Stimulated activated CD8-positive, alpha-beta memory T cell treated with anti-CD3 and anti-CD28 coated beads, Interleukin-12 subunit alpha, Interleukin-12 subunit beta, amount 100 ng/mL, for 24 hours (primary cell): ENCODE measurements around the gene ZNF227.
"Not testable (repeated sequence)": the region's sequence is repeated elsewhere in the genome, so short reads cannot be mapped to it uniquely, and the experiment has no call there.

ENCODE experiments used
- DNase-seq: peaks from one replicate; pipeline ENCODE4 v3.0.0-alpha.2; 2020; ENCODE audit errors: extremely low read depth

The ZNF227 gene

DNA sequence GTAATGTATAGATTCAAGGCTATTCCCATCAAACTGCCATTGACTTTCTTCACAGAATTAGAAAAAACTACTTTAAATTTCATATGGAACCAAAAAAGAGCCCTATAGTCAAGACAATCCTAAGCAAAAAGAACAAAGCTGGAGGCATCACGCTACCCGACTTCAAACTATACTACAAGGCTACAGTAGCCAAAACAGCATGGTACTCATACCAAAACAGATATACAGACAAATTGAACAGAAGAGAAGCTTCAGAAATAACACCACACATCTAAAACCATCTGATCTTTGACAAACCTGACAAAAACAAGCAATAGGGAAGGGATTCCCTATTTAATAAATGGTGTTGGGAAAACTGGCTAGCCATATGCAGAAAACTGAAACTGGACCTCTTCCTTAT lies 40.0 kb downstream of the ZNF227 start:
- not testable (repeated sequence) for DNase-seq

DNA sequence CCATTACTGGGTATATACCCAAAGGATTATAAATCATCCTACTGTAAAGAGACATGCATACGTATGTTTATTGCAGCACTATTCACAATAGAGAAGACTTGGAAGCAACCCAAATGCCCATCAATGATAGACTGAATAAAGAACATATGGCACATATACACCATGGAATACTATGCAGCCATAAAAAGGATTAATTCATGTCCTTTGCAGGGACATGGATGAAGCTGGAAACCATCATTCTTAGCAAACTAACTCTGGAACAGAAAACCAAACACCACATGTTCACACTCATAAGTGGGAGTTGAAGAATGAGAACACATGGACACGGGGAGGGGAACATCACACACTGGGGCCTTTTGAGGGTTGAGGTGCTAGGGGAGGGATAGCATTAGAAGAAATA lies 41.1 kb downstream of the ZNF227 start:
- DNase-seq, result not testable (repeated sequence)

DNA sequence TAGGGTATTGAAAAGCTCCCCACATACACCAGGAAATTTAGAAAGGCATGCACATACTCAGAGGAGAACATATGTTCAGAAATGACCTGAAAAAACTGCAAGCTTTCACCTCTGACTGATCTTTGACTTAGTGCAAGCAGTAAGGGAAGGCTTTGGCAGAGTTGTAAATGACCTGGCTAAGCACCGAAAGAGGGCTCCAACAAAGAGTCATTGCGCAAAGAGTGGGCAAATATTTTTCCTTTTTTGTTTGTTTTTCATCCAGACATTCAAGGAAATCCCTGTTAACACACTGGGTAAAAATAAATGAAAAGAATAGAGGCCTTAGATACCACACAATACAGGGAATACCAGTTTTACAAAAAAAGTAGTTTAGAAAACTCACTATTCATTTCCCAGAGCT lies 42.2 kb downstream of the ZNF227 start:
- DNase-seq, result no peak

DNA sequence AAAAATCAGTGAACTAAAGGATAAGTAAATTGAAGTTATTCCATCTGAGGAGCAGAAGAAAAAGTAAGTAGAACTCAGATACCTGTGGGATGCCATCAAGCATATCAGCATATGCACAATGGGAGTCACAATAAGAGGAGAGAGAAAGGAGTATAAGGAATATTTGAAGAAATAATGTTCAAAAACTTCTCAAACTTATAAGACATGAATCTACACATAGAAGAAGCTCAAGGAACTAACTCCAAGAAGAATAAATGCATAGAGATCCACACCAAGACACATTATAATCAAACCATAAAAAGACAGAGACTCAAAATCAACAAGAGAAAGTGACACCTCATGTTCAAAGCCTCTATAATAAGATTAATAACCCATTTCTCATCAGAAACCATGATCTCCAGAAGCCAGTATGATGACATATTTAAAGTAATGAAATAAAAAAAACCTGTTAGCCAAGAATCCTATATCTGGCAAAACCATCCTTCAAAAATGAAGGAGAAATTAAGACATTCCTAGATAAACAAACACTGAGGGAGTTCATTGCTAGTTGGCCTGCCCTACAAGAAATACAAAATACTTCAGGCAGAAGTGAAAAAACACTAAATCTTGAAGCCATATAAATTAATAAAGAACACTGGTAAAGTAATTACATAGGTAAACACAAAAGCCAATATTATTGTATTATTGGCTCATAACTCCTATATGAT lies 43.5 kb downstream of the ZNF227 start:
- no peak for DNase-seq

DNA sequence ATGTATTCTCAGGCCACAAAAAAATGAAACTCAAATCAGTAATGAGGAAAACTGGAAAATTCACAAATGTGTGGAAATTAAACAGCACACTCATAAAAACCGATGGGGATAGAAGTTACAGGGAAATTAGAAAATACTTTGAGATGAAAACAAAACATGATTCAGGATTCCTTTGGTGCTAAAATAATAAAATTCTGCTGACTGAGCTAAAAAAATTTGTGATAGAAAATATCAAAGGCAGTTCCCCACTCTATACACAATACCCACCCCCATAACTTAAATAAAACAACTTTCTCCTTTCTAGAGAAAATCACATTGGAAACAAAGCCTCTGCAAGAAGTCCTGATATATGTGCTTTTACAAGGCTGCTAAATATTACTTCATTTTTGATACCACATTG lies 45.8 kb downstream of the ZNF227 start:
- DNase-seq, result no peak

DNA sequence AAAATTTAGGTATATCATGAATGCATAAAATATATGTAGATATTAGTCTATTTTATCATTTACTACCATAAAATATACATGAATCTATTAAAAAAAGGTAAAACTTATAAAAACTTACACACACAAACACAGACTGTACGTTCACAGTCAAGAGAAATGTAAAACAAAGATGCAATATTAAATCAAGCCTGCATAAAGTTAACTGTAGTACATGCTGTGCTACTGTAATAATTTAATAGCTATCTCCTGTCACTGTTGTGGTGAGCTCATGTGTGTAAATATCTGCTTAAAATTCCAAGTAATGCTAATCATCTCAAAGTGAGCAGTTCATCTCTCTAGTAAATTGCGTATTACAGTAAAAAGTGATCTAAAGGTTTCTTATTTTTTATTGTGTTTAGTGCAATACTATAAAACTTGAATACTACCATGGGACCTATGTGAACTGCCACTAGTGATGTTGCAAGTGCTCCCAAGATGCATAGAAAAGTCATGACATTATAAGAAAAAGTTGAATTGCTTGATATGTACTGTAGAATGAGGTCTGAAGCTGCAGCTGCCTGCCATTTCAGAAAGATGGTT lies 46.6 kb downstream of the ZNF227 start:
- no peak for DNase-seq

DNA sequence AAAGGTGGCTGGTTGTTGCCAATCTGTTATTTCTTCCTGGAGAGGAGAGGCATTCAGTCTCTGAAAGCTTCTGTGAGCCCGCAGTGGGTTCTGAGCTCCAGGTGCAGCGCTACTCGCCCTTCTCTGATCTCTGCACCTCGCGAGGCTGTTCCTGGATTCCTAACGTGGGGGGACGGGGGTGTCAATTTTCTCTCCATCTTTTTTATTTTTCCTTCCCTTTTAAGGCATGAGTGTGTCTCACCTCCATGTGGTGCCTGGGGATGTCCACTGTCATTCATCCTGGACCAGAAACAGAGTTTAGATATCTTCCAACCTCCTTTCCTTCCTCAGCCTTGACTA lies 48.0 kb downstream of the ZNF227 start:
- no peak for DNase-seq

DNA sequence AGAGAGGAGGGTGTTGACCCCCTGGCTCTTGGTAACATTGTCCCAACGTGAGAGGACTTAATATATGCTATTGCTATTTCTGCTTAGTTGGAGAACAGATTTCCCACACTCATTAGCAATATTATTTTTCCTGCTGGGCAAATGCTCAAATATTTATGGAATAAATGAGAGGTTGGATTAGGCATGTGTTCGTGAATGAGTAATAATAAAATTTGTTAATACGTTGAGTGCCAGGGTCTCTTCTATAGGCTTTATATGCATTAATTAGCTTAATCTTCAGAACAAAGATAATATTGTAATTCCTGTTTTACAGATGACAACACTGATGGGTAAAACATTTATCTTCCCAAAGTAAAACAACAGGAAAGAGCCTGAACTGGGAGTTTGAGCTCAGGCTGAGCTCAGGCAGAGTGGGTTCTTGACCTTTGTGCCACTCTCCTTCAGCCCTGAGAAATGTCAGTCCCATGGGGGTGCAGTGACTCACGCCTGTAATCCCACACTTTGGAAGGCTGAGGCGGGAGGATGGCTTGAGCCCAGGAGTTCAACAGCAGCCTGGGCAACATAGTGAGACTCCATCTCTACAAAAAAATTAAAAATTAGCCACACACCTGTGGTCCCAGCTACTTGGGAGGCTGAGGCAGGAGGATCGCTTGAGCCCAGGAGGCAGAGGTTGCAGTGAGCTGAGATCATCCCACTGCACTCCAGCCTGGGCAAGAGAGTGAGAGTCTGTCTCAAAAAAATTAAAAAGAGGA lies 48.5 kb downstream of the ZNF227 start:
- DNase-seq, result no peak

DNA sequence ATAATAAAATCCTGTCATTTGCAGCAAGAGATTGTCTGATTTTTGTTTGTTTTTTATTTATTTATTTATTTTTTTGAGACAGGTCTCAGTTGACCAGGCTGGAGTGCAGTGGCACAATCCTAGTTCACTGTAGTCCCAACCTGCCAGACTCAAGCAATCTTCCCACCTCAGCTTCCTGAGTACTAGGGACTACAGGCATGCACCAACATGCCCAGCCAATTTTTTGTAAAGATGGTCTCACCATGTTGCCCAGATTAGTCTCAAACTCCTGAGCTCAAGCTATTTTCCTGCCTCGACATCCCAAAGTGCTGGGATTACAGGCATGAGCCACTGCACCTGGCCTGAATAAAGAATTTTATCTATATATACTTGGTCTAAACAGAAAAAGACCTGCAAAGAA lies 65.0 kb downstream of the ZNF227 start:
- DNase-seq, result no peak

DNA sequence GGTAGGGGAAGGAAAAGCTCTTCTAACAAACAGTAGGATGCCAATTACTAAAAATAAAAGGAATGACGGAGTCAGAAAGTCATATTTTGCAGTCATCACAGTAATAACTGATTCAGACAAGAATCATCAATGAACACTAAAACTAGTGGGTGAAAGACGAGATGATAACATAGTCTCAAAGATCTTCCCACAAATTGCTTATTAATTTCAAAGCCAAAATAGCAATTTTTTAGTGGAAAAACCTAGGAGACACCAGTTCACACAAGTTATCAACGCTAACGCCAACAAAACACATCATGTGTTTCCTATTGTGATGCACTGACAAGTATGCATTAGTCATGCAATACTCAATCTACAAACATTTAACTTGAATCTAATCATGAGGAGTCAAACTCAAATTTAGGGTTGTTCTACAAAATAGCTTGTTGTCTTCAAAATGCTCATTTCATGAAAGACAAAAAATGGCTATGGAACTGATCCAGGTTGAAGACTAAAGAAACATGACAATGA lies 65.9 kb downstream of the ZNF227 start:
- no peak for DNase-seq

DNA sequence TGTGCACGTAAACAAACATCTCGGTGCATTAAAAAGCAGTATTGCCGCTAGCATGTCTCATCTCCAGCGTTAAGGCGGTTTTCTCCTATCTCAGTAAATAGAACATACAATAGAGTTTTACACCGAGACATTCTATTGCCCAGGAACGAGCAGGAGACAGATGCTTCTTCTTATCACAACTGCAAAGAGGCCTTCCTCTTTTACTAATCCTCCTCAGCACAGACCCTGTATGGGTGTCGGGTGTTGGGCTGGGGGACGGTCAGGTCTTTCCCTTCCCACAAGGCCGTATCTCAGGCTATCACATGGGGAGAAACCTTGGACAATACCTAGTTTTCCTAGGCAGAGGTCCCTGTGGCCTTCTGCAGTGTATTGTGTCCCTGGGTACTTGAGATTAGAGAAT lies 68.6 kb downstream of the ZNF227 start:
- no peak for DNase-seq

DNA sequence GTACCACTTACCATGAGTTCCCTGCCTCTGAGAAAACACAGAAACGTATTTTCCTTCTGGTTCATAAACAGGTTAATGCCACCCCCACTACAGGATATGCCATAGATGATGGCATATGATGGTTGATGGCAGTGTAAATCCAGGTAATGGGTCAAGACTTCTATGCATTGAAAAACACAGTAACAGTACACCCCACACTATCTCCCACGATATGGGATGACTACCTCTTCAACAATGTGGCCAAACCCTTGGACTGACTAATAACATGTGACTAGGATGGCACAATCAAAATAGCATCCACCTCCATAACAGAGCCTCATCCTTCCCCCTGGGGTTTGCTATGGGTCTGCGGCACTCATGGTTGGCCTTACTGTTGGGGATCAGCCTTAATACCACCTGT lies 70.5 kb downstream of the ZNF227 start:
- no peak for DNase-seq

DNA sequence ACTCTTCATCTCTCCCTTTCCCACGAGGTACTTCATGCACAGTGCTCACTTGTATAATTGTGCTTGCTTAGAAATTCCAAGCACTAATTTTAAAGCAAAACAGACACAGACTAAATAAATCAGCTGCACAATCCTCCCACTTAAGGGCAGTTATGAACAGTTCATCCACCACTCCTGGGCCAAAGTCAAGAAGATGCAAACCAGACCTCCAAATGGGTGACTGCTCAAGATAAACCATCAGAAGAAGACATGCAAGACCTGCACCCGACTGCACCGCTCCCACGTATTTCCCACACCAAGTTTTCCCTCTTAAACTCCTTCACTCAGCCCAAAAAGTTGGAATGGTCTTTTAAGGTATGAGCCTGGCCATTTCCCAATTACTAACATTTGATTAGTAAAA lies 72.6 kb downstream of the ZNF227 start:
- DNase-seq, result no peak
